Measurements from ENCODE around the gene PCBD2. TPM values are rescaled to one million over a fixed set of nuclear protein-coding genes. Genes with fewer than 3 reads are reported as not detected.

The PCBD2 gene
- polyA plus RNA-seq, 3 donors, result 9.0 to 12.6 (median 9.0) TPM

GRCh38 chr5:135011355-135012032 lies 106.6 kb downstream of the PCBD2 start:
- Histone ChIP-seq H4K20me1 (ENCODE audit: insufficient read depth, low read length) (no peaks in the 10 kb centered on the region), H3K9ac (ENCODE audit: insufficient read depth, low read length, poor library complexity, severe bottlenecking) (no peak overlapping the region), H3K4me2 (replicated peaks; ENCODE audit: extremely low read depth, low read length, poor library complexity, severe bottlenecking) (no peak overlapping the region), H3K79me2 (ENCODE audit: insufficient read depth, low read length) (no peaks in the 10 kb centered on the region), H3K9me3 (replicated peaks in 1 of 2; ENCODE audit: control insufficient read depth in 1 of 2, insufficient read depth in 1 of 2, low read length in 2 of 2) (no peaks in the 10 kb centered on the region), H3K4me3 (replicated peaks in 1 of 3; ENCODE audit: low read depth in 2 of 3, low read length in 3 of 3) (no peak overlapping the region), H2AFZ (ENCODE audit: insufficient read depth, low read depth, low read length, poor library complexity, severe bottlenecking) (no peak overlapping the region), H3K4me1 (ENCODE audit: control insufficient read depth in 1 of 2, insufficient read depth in 2 of 2, low read length in 2 of 2) (no peaks in the 10 kb centered on the region), H3K36me3 (replicated peaks in 1 of 2; ENCODE audit: control insufficient read depth in 1 of 2, insufficient read depth in 2 of 2, low read length in 2 of 2) (no peaks in the 10 kb centered on the region), H3K27me3 (ENCODE audit: control insufficient read depth in 2 of 2, insufficient read depth in 2 of 2, low read length in 2 of 2) (no peaks in the 10 kb centered on the region), H3K27ac (ENCODE audit: low read depth in 1 of 2, low read length in 2 of 2) (no peak overlapping the region)
- TF ChIP-seq CTCF (IDR thresholded peaks at IDR 0.05), result no peak
- Mint-ChIP-seq H3K27ac (no peak overlapping the region), H3K9me3 (peaks cover 0 to 2% (median 0%) of the 10 kb centered on the region in 7 donors), H3K4me3 (no peak overlapping the region), H3K4me1 (no peaks in the 10 kb centered on the region), H3K27me3 (ENCODE audit: low read depth in 3 of 3) (peaks cover 2 to 6% (median 3%) of the 10 kb centered on the region in 3 donors), H3K36me3 (no peaks in the 10 kb centered on the region)
- no peak for DNase-seq
- WGBS (ENCODE audit: insufficient coverage), result 86% methylated on average over 2 of the region's 4 CpGs
- intact Hi-C loops (cut with micrococcal nuclease), result no loop called here

- Histone ChIP-seq H3K27me3 (ENCODE audit: control insufficient read depth in 2 of 2, insufficient read depth in 2 of 2, low read length in 2 of 2) (no peaks in the 10 kb centered on the region), H3K27ac (ENCODE audit: low read depth in 1 of 2, low read length in 2 of 2) (no peak overlapping the region), H3K4me3 (replicated peaks in 1 of 3; ENCODE audit: low read depth in 2 of 3, low read length in 3 of 3) (no peak overlapping the region), H3K9me3 (replicated peaks in 1 of 2; ENCODE audit: control insufficient read depth in 1 of 2, insufficient read depth in 1 of 2, low read length in 2 of 2) (no peaks in the 10 kb centered on the region), H3K4me2 (replicated peaks; ENCODE audit: extremely low read depth, low read length, poor library complexity, severe bottlenecking) (no peak overlapping the region), H3K36me3 (replicated peaks in 1 of 2; ENCODE audit: control insufficient read depth in 1 of 2, insufficient read depth in 2 of 2, low read length in 2 of 2) (no peaks in the 10 kb centered on the region), H2AFZ (ENCODE audit: insufficient read depth, low read depth, low read length, poor library complexity, severe bottlenecking) (no peak overlapping the region), H3K79me2 (ENCODE audit: insufficient read depth, low read length) (no peaks in the 10 kb centered on the region), H3K4me1 (ENCODE audit: control insufficient read depth in 1 of 2, insufficient read depth in 2 of 2, low read length in 2 of 2) (no peaks in the 10 kb centered on the region), H3K9ac (ENCODE audit: insufficient read depth, low read length, poor library complexity, severe bottlenecking) (no peak overlapping the region), H4K20me1 (ENCODE audit: insufficient read depth, low read length) (no peaks in the 10 kb centered on the region)
- Mint-ChIP-seq H3K27ac (peak overlapping the region in 1 of 7 donors; percentile 22), H3K9me3 (peaks cover 0 to 2% (median 0%) of the 10 kb centered on the region in 7 donors), H3K4me3 (no peak overlapping the region), H3K4me1 (no peaks in the 10 kb centered on the region), H3K27me3 (ENCODE audit: low read depth in 3 of 3) (peaks cover 4 to 6% (median 5%) of the 10 kb centered on the region in 3 donors), H3K36me3 (no peaks in the 10 kb centered on the region)
- peak in 1 of 3 donors; percentile 0 for DNase-seq
- intact Hi-C loops (cut with micrococcal nuclease), result no loop called here
- no peak for TF ChIP-seq CTCF (IDR thresholded peaks at IDR 0.05)
- 94% methylated on average over 1 of the region's 2 CpGs for WGBS (ENCODE audit: insufficient coverage)
These were observed 107.2 kb downstream of the PCBD2 start for GRCh38 chr5:135012033-135012588.

Small RNA genes lying within 50 kb of the gene (small RNA-seq; reads per million reads assigned to genes)
- not detected for gene MIR4461 (ENCODE audit: insufficient read length, low read depth)
- 49.1 reads per million, percentile 93 among the genes with 10 or more reads in this experiment for gene MTND3P25 (ENCODE audit: insufficient read length, low read depth)
- not detected for gene MTND4LP30 (ENCODE audit: insufficient read length, low read depth)

Other genes with a start within 250 kb of the PCBD2 start
- 10 to 100 TPM; 17.5 to 20.8 (median 17.8) TPM for gene CAMLG, start 166.6 kb upstream of the PCBD2 start, polyA plus RNA-seq
- 10 to 100 TPM in 2 of 3 donors, 1 to 10 TPM in 1; 7.6 to 22.3 (median 11.8) TPM for gene DDX46, start 146.4 kb upstream of the PCBD2 start, polyA plus RNA-seq
- 10 to 100 TPM in 1 of 3 donors, 1 to 10 TPM in 2; 5.6 to 17.1 (median 6.6) TPM for gene C5orf24, start 59.2 kb upstream of the PCBD2 start, polyA plus RNA-seq
- 10 to 100 TPM; 24.1 to 30.9 (median 28.0) TPM for gene TXNDC15, start 30.8 kb upstream of the PCBD2 start, polyA plus RNA-seq
- gene CATSPER3, start 62.8 kb downstream of the PCBD2 start, polyA plus RNA-seq, result under 1 TPM; 0.15 to 0.60 (median 0.52) TPM
- not detected for gene PITX1, start 129.1 kb downstream of the PCBD2 start, polyA plus RNA-seq

All from CD14-positive monocyte (primary cell).